HS-5 (cell line): Measurements from ENCODE around the gene AATF.
A peak's percentile ranks its signal among the peaks of the same experiment; 100 is the strongest.

Source experiments
- DNase-seq: peaks from one replicate; pipeline ENCODE4 v3.0.0-alpha.2; 2012; ENCODE audit warnings: low read depth

The AATF gene

DNA sequence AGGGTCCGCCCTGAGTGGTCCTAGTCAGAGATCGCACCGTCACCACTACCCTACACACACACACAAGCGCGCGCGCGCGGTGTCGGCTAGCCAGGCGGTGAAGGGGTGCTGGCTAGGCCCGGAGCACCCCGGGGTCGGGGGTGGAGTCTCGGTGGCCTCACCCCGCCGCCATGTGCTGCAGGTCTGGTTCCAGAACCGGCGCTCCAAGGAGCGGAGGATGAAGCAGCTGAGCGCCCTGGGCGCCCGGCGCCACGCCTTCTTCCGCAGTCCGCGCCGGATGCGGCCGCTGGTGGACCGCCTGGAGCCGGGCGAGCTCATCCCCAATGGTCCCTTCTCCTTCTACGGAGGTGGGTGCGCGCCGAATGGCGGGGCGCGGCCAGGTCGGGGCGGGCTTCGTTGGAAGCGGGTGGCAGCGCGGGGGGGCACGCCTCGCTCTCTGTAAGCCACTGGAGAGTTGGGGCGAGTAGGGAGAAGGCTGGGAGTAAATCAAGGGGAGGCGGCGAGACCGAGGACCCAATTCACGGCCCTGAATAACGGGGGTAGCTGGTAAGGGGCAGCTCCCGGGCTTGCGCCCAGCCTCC lies 6.6 kb upstream of the AATF start:
- no peak for DNase-seq

DNA sequence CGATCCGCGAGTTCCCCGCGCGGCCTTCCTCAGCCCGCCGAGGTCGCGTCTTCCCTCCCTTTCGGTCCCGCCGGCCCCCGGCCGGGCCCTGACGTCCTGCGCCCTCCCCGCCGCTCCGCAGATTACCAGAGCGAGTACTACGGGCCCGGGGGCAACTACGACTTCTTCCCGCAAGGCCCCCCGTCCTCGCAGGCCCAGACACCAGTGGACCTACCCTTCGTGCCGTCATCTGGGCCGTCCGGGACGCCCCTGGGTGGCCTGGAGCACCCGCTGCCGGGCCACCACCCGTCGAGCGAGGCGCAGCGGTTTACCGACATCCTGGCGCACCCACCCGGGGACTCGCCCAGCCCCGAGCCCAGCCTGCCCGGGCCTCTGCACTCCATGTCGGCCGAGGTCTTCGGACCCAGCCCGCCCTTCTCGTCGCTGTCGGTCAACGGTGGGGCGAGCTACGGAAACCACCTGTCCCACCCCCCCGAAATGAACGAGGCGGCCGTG lies 6.1 kb upstream of the AATF start:
- no peak for DNase-seq

DNA sequence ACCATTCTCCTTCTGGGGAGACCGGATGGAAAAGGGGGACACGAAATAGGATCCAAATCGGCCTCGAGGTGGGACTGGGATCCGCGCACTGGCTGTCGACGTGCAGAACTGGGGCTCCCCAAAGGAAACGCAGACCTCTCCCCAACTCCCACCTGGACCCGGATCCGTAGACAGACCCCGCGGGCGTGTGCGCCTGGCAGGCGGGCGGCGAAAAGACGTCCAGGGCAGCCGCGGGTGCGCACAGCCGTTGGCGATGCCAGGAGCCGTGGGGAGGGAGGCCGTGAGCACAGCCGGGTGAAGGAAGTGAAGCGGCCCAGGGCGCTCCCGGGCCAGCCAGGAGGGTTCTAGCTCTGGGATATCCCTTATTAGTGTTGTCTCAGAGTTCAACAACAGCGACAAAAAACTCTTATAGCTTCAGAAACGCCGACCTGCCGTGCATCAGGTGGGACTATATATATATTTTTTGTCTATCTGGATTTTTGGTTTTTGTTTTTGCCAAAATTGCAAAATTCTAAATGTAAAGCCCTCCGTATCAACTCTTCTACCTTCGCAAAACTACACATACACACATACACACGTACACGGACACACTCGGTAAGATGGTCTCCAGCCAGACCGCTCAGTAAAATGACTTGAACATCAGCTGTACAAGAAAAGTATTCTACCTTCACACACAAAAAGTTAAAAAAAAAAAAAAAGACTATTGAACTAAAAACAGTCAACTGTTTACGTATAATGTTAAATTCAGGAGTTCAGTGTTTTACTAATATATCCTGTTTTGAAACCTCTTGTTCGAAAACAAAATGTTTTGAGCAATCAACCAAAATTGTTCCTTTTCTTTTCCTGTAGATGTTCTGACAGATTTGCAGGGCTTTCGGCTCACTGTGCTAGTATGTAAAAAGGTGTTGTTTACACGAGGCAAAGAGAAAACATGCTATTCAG lies 5.2 kb upstream of the AATF start:
- no peak for DNase-seq

DNA sequence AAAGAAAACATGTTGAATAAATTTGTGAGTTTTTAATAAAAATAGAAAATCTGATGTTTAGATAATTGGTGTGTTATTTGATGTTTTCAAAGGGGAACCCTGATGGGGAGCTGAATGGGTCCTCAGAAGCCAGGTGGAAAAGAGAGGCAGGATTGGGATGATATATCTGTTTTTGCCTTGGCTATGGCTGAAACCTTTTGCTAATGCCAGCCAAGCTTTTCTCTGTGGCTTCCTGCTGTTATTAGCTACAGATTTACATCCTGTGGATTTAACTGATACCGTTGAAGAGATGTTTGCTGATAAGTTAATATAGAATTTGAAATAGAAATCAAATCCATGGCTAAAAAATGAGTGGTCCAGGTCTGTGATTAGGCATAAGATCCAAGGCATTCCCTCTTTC lies 4.2 kb upstream of the AATF start:
- no peak for DNase-seq

DNA sequence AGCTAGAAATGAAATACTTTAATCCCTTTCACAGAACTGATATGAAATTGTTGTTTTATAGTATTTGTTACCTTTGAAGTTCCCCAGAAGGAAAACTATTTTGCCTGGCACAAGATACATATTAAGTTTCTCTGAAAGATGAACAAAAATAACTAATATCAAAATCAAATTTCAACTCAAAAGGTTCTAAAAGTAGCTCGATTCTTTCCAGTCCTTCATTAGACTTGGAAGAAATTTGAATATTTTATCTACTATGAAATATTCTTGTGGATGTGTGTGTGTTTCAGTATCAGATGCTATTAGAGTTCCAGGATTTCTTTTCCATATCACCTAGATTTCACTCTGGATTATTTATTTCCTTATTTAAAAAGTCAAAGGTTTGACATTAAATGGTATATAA lies 3.6 kb upstream of the AATF start:
- DNase-seq = no peak

DNA sequence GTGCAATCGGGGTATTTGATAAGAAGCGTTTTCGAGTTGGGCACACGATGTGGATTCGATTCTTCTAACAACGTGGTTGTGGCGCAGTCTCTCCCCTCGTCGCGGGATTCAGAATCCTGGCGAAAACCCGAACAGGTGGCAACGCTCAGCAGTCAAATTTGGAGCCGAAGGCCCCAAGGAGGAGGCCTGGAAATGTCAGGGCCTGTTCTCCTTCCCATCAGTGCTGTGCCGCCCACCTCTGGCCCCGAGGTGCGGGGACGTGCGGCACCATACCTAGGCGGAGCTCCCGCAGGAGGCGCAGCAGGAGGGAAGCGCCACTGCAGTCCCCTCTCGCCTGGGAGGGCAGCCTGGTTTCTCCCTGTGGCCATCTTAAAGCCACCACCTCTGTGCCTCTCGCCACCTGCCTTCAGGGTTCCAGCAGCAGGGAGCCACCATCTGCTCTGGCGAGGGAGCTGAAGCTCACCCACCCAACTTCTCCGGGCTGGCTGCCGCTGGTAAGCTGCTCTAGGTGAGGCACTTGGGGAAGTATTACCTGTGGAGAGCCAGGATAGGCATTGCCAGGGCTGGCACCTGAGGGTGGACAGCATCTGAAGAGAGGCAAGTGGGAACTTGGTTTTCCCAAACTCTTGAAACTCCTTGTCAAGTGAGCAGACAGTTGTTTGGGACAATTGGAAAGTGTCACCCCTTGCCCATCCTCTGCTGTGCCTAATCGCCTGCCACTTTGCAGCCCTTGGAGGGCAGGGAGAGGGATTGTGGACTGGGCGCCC lies 2.6 kb upstream of the AATF start:
- no peak for DNase-seq

DNA sequence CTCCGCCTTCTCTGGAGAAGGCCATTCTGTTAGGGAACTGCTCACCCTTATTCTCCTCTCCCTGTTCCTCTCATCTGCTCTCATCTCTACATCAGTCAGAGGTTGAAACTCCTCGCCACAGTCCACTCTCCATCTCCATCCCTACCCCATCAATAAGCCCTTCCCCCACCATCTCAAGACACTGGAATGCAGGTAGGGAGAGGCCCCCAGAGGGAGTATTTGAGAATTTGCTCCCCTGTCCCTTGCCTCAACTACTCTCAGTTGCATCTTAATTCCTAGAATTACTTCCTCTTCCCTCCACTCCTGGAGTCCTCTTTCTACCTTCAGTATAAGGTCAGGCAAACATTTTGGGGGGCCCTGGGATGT lies 2.0 kb upstream of the AATF start:
- DNase-seq = no peak

DNA sequence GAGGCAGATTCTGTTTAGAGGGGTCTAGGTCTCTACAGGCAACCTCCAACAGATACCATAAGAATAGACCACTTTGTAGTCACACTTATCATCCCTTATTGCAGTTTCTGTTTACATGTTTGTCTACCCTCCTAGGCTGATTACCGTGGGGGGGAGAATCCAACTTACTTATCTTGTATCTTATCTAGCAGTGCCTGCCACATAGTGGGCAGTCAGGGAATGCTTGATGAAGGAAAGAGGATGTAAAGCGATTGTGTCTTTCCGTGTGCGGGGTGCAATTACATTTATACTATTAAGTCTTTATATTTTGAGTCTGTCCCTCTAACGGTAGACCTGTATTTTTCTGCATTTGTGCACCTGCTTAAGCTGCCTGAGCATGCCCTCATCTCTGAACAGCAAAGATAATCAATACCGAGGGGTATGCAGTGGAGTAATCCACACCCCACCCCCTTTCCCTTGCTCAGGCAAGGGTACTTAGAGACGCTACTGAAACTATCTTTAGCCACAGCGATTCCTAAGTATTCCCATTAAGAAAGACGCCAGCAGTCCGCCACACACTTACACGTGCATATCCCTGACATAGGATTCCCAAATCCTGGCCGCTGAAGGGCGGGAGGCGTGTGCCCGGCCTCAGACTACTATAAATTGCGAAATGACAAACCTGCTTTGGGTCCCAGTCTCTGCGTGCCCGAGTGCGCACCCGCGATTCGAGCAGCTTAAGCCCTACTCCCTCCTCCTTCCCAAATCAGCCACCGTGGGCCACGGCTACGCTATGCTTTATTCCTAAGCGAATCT lies 635 bp upstream of the AATF start:
- DNase-seq = no peak

DNA sequence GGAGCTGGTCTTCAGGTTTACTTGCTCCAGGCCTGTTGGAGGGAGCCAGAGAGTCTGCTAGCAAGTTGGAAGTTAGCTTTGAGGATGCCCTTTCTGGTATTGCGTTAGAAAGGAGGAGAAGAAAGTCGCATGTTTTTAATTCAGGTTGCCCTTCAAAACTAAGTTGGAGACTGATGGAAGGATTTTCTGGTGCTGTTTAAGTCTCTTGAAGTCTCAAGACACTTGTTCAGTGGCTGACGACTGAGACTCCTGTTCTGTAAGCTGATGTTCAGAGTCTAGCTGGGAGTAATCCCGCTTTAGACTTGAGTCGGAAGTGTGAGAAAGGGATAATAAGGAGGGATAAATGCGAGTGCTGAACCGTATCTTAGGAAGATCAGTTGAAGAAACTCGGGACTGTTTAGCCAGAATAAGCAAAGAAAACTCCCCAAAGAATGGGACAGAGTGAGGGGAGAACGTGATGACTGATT lies 740 bp downstream of the AATF start:
- peak; percentile 5 for DNase-seq

DNA sequence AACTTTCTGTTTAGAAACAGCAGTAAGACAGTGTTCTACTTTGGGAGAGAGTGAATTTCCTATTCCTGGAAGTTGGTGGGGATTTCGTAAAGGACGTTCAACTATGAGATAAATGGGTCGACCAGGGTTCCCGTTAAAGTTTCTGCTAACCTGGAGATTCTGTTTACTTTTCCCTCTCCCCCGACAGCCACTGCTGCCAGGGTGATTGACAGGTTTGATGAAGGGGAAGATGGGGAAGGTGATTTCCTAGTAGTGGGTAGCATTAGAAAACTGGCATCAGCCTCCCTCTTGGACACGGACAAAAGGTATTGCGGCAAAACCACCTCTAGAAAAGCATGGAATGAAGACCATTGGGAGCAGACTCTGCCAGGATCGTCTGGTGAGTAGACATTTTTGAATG lies 1.3 kb downstream of the AATF start:
- DNase-seq = no peak

DNA sequence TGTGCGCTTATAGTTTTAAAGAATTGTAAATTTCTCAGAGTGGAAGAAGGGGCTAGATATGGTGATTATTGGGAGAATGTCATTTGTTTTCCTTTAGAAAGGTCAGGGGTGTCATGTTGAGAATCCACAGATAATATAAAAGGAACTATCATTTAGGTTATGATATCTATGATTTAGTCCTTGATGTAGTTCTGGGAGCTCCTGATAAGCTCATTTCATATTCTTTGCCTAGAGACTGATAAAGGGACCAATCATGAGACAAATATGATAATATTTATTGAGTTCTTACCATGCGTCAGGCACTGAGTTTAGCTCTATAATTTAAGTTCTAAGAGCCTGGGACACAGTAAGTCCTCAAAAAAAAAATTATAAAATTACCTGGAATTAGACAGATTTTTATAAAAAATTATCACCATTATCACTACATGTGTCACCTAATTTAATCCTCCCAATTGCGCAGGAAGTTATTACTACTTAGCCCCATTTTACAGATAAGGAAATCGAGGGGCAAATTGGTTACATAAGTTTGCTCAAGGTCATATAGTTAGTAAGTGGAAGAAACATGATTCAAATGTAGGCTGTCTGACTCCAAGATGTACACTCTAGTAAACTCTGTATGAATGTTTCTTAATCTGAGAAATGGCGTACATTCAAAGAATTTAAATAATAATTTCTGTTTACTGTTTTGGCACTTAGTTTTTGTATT lies 2.5 kb downstream of the AATF start:
- DNase-seq = no peak

DNA sequence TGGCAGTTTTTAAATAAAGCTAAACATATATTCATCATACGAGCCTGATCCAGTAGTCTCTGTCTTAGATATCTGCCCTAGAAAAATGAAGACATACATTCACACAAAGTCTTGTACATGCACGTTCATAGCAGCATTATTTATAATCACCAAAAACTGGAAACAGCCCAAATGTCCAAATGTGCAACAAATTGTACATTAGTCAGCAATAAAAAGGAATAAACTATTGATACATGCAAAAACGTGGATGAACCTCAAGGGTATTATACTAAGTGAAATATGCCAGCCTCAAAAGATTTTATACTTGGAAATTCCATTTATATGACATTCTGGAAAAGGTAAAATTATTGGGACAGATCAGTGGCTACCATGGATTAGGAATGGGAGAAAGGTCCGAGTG lies 22.8 kb downstream of the AATF start:
- no peak for DNase-seq

DNA sequence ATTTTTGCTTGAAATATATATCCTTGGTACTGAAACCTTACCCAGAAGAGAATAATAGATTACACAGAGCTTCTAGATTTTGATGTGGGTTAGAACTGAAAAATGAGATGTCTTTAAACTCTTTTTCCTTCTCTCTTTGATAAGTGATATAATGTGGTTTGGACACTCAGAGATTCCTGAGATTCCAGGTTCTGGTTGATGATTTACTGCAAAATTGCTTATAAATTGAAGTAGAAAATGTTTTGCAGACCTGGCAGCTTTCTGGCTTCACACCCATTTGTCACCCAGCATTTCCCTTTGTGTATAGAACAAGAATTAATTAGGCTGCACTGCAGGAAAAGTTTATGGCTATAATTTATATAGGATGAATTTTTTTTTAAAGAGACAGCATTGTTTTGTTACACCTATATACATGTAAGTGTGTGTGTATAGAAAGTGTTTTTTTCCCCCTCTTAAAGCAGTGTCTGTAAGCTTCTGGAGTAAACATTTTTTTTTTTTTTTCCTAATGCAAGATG lies 23.5 kb downstream of the AATF start:
- DNase-seq = no peak

DNA sequence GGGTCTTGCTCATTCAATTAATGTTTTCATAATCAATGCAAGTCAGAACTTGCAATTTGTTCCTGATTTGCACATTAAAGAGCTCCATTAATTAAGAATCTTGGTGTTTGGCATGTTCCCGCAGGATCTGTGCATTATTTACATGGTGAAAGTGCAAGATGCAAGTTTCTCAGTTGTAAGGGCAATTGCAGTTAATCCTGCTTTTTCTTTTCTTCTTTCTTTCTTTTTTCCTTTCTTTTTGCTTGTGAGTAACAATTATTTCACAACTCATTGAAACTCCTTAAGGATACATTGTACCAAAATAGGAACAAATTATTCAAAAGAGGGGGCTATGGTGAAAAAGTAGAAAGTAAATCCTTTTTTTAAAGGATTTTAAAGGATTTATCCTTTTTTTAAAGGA lies 24.2 kb downstream of the AATF start:
- DNase-seq = no peak

DNA sequence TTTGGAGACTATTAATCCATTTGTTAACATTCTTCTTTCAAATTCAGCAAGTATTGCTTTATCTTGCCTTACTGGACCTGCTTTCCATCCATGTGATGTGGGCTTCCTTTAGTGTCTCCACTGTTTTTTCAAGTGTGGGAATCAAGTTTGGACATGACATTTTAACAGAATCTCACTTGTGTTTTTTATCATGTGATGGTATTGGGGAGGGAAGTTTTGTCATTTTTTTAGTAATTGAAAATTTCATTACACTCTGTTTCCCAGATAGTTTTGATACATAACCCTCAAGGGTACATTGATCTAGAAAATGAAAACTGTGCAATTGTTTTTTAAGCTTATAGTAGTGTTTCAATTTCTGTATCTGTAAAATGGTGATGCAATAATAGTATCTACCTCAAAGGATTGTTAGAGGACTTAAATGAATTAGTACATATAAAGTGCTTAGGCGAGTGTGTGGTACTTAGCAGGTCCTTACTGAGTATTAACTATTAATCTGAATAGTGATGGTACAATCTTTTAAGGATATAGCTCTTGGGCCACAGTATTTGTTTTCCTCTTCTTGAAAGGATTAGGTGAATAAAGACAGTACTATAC lies 27.3 kb downstream of the AATF start:
- no peak for DNase-seq

DNA sequence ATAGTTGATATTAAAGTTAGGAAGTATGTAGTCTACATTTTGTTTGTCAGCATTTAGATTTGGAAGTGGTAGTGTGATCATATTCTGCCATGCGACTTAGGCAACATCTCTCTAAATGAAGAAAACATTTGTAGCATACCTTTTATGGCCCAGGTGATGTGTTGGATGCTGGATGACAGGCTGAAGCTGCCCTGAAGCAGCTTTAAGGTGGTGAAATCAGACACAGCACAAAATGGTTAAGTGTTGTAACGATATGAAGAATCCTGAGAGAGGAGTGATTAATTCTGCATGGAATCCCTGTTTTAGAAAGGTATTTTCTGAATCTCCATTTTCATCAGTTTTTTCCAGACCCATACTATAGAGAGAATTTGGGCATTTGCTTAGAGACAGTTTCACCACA lies 28.3 kb downstream of the AATF start:
- DNase-seq = no peak

DNA sequence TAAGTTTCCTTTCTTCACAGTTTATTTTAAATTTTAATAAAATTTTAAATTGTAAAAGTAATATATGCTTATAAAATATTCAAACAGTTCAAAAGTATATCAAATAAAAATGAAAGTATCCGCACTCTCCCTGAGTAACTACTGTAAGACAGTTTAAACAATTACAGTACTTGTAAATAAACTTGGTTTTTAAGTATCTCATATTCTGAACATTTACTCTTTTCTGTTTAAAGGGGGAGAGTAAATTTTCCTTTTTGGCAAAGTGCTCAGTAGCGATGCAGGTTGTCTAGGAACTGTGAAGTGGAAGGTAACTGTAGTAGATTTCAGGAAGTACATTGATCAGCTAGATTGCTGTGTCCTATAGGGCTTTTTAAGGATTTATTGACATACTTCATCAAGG lies 28.8 kb downstream of the AATF start:
- DNase-seq = no peak

DNA sequence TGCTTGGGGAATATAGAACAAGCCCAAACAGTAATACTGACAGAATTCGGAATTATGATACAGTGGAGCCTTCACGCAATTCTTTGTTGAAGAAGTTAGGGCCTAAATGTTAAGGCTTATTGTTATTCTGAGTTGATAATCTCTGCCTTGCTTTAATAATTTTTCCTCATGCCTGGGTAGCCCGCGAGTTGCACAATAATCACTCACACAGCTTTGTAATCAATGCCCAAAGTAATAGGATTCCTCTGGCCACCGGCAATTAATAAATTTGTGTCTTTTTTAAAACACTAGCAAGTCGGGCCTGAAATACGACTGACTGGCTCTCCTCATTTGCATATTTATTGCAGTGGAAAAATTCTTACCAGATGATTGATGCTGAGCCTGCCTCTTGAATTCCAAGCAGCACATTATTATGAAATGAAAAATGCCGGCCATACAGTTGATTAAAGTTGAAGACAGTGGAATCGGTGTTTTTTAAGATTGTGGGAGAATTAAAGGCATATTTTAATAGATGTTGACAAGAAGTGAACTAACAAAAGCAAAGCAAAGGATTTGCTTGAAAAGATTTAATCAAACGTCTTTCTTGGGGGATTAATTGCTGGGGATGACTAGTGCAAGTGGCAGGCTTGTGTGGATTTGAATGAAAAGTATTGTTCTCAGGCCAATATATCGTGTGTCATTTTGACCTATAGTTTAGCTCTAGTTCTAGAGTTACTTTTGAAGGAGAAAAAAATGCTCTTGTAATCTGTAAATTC lies 30.2 kb downstream of the AATF start:
- DNase-seq = no peak

DNA sequence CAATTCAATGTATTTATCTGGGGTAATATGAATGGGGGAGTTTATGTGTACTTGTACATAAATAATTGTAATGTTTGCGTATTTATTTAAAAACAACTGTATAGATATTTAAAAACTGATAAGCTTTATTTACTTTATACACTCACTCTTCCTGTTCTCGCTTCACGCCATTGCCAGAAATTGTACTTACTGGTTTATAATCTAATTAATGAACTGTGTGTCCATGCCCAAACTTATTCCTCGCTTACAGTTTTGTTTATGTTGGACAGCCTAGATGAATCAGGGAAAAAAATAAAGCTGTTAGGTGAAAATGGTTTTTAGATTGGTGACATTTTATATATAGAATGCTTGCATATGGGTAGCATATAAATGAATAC lies 30.8 kb downstream of the AATF start:
- no peak for DNase-seq

DNA sequence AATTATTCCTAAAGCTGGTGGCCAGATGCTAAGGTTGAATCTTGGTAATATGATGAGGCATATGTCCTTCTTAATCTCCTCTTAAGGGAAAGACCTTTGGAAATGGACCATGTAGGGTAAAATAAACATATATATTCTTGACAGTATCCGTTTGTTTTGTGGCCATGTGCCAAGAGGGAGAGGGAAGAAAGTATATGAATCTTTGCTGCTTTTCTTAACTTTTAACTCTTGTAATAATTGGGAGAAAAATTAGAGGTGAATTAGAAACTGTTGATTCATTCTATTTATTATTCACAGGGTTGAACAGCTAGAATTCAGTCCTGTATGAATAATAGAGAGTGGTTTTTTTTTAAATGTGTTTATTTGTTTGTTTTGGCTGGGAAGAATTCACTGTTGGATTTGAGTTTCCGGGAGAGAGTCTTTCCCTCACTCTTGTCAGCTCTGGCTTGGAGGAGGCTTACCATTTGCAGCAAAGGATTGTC lies 31.6 kb downstream of the AATF start:
- DNase-seq = no peak
